Neural cell (in vitro differentiated cells): ENCODE data around the gene AMPH. TPM values are rescaled to one million over a fixed set of nuclear protein-coding genes. Genes with fewer than 3 reads are reported as not detected.

Experiments used
- H2AFZ ChIP-seq: fragments of 200-600, 300-800 bp; sonication (generic), shearing (Covaris generic); 2 replicates; pipeline ENCODE4 v1.6.0; 2014; ENCODE audit warnings: low read depth, mild to moderate bottlenecking, antibody characterized with exemption, low read length, moderate library complexity
- H3F3A ChIP-seq: fragments of 200-600 bp; shearing (Covaris generic); 2 replicates; pipeline ENCODE4 v1.6.1; 2016; ENCODE audit warnings: mild to moderate bottlenecking, moderate library complexity, mixed read lengths, antibody characterized with exemption, low read length; ENCODE audit not compliant: insufficient read depth, poor library complexity, severe bottlenecking
- H3K27ac ChIP-seq: fragments of 200-600, 300-800 bp; sonication (generic), shearing (Covaris generic); 2 replicates; pipeline ENCODE4 v1.5.1; 2014; ENCODE audit warnings: mild to moderate bottlenecking, low read length, moderate library complexity
- H3K27me3 ChIP-seq: fragments of 300-800, 200-600 bp; sonication (generic), shearing (Covaris generic); 2 replicates; pipeline ENCODE4 v1.6.0; 2014; ENCODE audit warnings: mild to moderate bottlenecking, low read depth, low read length, moderate library complexity; ENCODE audit not compliant: insufficient read depth
- H3K36me3 ChIP-seq: fragments of 300-800, 200-600 bp; sonication (generic), shearing (Covaris generic); 2 replicates; pipeline ENCODE4 v1.5.1; 2014; ENCODE audit warnings: mild to moderate bottlenecking, antibody characterized with exemption, low read length, moderate library complexity; ENCODE audit not compliant: insufficient read depth
- H3K4me2 ChIP-seq: fragments of 300-800, 200-600 bp; sonication (generic), shearing (Covaris generic); 2 replicates; pipeline ENCODE4 v1.6.0; 2014; ENCODE audit warnings: mild to moderate bottlenecking, low read length
- H3K4me3 ChIP-seq: fragments of 300-800, 200-600 bp; sonication (generic), shearing (Covaris generic); 2 replicates; pipeline ENCODE4 v1.5.1; 2014; ENCODE audit warnings: mild to moderate bottlenecking, low read length, moderate library complexity
- H3K79me2 ChIP-seq: fragments of 200-600 bp; shearing (Covaris generic); replicated peaks from 2 replicates; pipeline ENCODE4 v1.6.0; 2014; ENCODE audit warnings: mild to moderate bottlenecking, low read length, moderate library complexity; ENCODE audit not compliant: insufficient read depth
- H3K9ac ChIP-seq: fragments of 300-800, 200-600 bp; sonication (generic), shearing (Covaris generic); 2 replicates; pipeline ENCODE4 v1.6.1; 2016; ENCODE audit warnings: mild to moderate bottlenecking, low read length, mixed read lengths
- H3K9me2 ChIP-seq: fragments of 200-600 bp; shearing (Covaris generic); 2 replicates; pipeline ENCODE4 v1.6.1; 2016; ENCODE audit warnings: mild to moderate bottlenecking, low read length, mixed read lengths; ENCODE audit not compliant: insufficient read depth
- H3K9me3 ChIP-seq: fragments of 200-600, 300-800 bp; sonication (generic), shearing (Covaris generic); 2 replicates; pipeline ENCODE4 v1.6.1; 2016; ENCODE audit warnings: mild to moderate bottlenecking, mixed run types, low read length, moderate library complexity, mixed read lengths
- H4K20me1 ChIP-seq: fragments of 200-600 bp; shearing (Covaris generic); 2 replicates; pipeline ENCODE4 v1.6.1; 2016; ENCODE audit warnings: mild to moderate bottlenecking, mixed run types; ENCODE audit not compliant: insufficient read depth
- EP300 ChIP-seq: fragments of 450-650 bp; conservative IDR thresholded peaks from 2 replicates; pipeline ENCODE4 v1.6.1; 2014; ENCODE audit warnings: antibody characterized with exemption, mild to moderate bottlenecking, moderate library complexity; ENCODE audit not compliant: poor library complexity, severe bottlenecking
- EZH2 ChIP-seq: fragments of 200-600, 300-800 bp; shearing (Covaris generic), sonication (generic); IDR thresholded peaks from 2 replicates; pipeline ENCODE4 v1.6.1; 2014; ENCODE audit warnings: antibody characterized with exemption, low read length, borderline replicate concordance, mild to moderate bottlenecking; ENCODE audit not compliant: insufficient read depth, poor library complexity, severe bottlenecking
- MXI1 ChIP-seq: fragments of 450-650 bp; conservative IDR thresholded peaks from 2 replicates; pipeline ENCODE4 v1.6.1; 2014; ENCODE audit warnings: antibody characterized with exemption, mild to moderate bottlenecking; ENCODE audit not compliant: poor library complexity, severe bottlenecking
- POLR2AphosphoS5 ChIP-seq: IDR thresholded peaks from 2 replicates; pipeline ENCODE4 v1.6.1; 2012
- RAD21 ChIP-seq: fragments of 450-650 bp; conservative IDR thresholded peaks from 2 replicates; pipeline ENCODE4 v1.6.1; 2014; ENCODE audit warnings: antibody characterized with exemption, mild to moderate bottlenecking, moderate library complexity
- SMC3 ChIP-seq: fragments of 450-650 bp; conservative IDR thresholded peaks from 2 replicates; pipeline ENCODE4 v1.6.1; 2014; ENCODE audit warnings: antibody characterized with exemption, mild to moderate bottlenecking, moderate library complexity; ENCODE audit not compliant: poor library complexity
- TAF1 ChIP-seq: IDR thresholded peaks from 2 replicates; pipeline ENCODE4 v1.6.1; 2012; ENCODE audit warnings: low read depth
- polyA plus RNA-seq: library from polyadenylated mRNA; depleted of rRNA; stranded (reverse); fragments of >200 nt; gene quantifications from 2 replicates; pipeline ENCODE4 v1.2.3, GENCODE V29; 2014
- TF ChIP-seq, protein P1 (sequence below): fragments of 450-650 bp; IDR thresholded peaks from 2 replicates; pipeline ENCODE4 v1.5.1; 2014; ENCODE audit warnings: antibody characterized with exemption, mild to moderate bottlenecking, moderate library complexity; ENCODE audit not compliant: poor library complexity, severe bottlenecking
- TF ChIP-seq, protein P2 (sequence below): IDR thresholded peaks from 2 replicates; pipeline ENCODE4 v1.6.1; 2012; ENCODE audit warnings: borderline replicate concordance

The AMPH gene
- polyA plus RNA-seq, 1 donor from 2014 or later, result 33.7 TPM

DNA sequence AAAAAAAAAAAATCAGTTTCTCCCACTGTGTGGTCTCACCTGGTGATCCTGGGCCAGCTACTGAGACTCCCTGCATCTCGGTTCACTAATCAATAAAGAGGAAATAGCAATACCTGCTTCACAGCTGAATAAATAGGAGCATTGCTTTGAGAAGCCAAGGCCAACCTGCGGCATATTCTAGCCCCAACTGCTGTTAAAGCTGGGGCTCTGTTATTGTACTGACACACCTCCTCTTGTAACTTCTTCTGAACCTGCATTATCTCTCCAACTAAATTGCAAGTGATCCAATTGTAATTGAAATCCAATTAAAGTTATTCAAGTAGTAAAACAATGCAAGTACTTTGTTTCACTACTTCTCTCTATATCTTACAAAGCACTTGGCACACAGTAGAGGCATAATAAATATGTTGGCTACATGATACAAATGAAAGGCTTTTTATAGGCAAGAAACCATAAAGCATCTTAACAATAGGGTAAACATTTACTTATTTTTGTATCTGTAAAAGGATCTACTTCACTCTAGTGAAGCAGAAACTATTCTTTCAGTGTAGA lies 38.4 kb downstream of the AMPH start:
- no peak overlapping the region for H3K4me3 ChIP-seq
- H3F3A ChIP-seq, result no peaks in the 10 kb centered on the region
- no peaks in the 10 kb centered on the region for H3K9me3 ChIP-seq
- no peaks in the 10 kb centered on the region for H3K36me3 ChIP-seq
- no peak overlapping the region for H3K9ac ChIP-seq
- H3K27me3 ChIP-seq, result no peaks in the 10 kb centered on the region
- no peaks in the 10 kb centered on the region for H4K20me1 ChIP-seq
- no peak overlapping the region for H3K4me2 ChIP-seq
- H3K27ac ChIP-seq, result no peak overlapping the region
- no peak overlapping the region for H2AFZ ChIP-seq
- H3K79me2 ChIP-seq, result no peaks in the 10 kb centered on the region
- no peaks in the 10 kb centered on the region for H3K9me2 ChIP-seq
- TF ChIP-seq MXI1, result no peak
- TF ChIP-seq, protein P1, sequence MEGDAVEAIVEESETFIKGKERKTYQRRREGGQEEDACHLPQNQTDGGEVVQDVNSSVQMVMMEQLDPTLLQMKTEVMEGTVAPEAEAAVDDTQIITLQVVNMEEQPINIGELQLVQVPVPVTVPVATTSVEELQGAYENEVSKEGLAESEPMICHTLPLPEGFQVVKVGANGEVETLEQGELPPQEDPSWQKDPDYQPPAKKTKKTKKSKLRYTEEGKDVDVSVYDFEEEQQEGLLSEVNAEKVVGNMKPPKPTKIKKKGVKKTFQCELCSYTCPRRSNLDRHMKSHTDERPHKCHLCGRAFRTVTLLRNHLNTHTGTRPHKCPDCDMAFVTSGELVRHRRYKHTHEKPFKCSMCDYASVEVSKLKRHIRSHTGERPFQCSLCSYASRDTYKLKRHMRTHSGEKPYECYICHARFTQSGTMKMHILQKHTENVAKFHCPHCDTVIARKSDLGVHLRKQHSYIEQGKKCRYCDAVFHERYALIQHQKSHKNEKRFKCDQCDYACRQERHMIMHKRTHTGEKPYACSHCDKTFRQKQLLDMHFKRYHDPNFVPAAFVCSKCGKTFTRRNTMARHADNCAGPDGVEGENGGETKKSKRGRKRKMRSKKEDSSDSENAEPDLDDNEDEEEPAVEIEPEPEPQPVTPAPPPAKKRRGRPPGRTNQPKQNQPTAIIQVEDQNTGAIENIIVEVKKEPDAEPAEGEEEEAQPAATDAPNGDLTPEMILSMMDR, result no peak
- no peak for TF ChIP-seq RAD21
- no peak for TF ChIP-seq TAF1
- TF ChIP-seq EZH2, result no peak
- no peak for TF ChIP-seq EP300
- no peak for TF ChIP-seq POLR2AphosphoS5
- TF ChIP-seq, protein P2, sequence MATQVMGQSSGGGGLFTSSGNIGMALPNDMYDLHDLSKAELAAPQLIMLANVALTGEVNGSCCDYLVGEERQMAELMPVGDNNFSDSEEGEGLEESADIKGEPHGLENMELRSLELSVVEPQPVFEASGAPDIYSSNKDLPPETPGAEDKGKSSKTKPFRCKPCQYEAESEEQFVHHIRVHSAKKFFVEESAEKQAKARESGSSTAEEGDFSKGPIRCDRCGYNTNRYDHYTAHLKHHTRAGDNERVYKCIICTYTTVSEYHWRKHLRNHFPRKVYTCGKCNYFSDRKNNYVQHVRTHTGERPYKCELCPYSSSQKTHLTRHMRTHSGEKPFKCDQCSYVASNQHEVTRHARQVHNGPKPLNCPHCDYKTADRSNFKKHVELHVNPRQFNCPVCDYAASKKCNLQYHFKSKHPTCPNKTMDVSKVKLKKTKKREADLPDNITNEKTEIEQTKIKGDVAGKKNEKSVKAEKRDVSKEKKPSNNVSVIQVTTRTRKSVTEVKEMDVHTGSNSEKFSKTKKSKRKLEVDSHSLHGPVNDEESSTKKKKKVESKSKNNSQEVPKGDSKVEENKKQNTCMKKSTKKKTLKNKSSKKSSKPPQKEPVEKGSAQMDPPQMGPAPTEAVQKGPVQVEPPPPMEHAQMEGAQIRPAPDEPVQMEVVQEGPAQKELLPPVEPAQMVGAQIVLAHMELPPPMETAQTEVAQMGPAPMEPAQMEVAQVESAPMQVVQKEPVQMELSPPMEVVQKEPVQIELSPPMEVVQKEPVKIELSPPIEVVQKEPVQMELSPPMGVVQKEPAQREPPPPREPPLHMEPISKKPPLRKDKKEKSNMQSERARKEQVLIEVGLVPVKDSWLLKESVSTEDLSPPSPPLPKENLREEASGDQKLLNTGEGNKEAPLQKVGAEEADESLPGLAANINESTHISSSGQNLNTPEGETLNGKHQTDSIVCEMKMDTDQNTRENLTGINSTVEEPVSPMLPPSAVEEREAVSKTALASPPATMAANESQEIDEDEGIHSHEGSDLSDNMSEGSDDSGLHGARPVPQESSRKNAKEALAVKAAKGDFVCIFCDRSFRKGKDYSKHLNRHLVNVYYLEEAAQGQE, result no peak
- no peak for TF ChIP-seq SMC3

DNA sequence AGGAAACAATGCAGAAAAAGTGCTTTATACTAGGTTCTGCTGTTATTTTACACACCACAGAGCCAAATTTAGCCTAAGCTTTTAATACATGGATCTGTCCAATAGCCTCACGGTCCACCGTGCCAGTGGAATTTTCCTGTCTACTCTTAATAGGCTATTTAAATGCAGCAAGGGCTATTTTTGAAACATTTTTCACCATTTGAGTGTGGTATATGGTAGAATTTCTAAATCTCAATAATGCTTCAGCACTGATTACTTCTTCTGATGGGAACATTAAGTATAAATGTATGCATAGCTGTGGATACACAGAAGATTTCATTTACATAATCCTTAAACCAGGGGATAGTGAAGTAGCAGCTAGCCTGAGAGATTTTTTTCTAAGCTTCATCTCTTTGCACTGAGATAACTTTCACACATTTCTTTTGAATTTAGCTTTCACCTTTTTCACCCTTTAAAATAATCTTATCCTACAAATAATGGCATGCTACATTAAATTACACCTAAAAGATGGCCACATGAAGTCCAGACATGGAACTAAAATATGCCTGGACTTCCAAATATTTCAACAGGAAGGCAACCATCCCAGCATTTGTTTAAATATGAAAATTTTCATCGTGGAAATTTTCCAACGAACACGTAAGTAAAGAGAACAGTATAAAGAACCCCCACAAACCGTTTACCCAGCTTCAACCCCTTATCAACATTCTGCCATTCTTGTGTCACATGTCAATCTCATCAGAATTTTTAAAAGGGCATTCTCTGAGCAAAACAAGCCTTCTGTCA lies 45.4 kb downstream of the AMPH start:
- H3K79me2 ChIP-seq, result no peaks in the 10 kb centered on the region
- no peaks in the 10 kb centered on the region for H3K9me3 ChIP-seq
- no peaks in the 10 kb centered on the region for H3K36me3 ChIP-seq
- no peaks in the 10 kb centered on the region for H3K27me3 ChIP-seq
- no peaks in the 10 kb centered on the region for H3F3A ChIP-seq
- H4K20me1 ChIP-seq, result no peaks in the 10 kb centered on the region
- TF ChIP-seq SMC3, result no peak
- no peak for TF ChIP-seq RAD21
- no peak for TF ChIP-seq MXI1
- TF ChIP-seq TAF1, result no peak
- TF ChIP-seq POLR2AphosphoS5, result no peak
- no peak overlapping the region for H3K9ac ChIP-seq
- H3K27ac ChIP-seq, result no peak overlapping the region
- no peak overlapping the region for H3K4me3 ChIP-seq
- H3K4me2 ChIP-seq, result no peak overlapping the region
- H2AFZ ChIP-seq, result no peak overlapping the region
- H3K9me2 ChIP-seq, result no peaks in the 10 kb centered on the region
